GM19468 (cell line): ENCODE data around the gene RALBP1.

ENCODE experiments used
- ATAC-seq: cut with Tn5 transposase; IDR thresholded peaks from one replicate; pipeline ENCODE4 v1.9.1; 2021; ENCODE audit warnings: mild to moderate bottlenecking, moderate library complexity, moderate number of reproducible peaks; ENCODE audit not compliant: unreplicated experiment; ENCODE audit errors: extremely low read depth

The RALBP1 gene

DNA sequence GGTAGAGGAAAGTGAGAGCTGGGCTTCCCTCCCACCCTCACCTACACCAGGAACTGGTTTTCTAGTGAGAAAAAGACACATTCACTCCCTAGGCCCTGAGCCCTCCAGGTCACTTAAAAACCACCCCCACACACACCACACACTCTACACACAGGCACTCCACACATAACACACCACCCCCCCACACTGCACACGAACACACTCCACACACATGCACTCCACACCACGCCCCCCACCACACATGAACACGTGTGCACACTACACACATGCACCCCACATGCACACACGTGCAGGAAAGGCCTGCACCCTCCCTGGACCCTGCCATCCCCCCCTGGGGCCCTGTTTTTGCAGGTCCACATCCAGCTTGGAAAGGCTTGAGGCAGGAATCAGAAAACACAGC is 67.6 kb downstream of the RALBP1 start:
- ATAC-seq = no peak

DNA sequence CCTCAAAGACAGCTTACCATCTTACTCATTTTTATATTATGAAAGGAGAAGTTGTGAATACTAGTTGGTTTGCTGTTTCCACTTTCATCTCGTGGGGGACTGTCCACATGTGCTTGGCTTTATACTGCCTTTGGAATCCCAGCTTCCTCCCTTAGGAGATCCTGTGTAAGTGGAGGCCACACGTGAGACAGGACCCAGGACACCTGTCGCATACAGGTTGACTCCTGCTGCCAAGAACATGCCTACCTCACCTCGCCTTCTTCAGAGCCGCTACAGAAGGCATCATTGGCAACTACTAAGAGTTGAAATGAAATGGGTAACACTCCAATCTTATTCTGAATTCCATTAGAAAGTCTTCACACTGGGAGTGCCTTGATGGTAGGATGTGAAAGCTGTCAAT is 69.7 kb downstream of the RALBP1 start:
- no peak for ATAC-seq

DNA sequence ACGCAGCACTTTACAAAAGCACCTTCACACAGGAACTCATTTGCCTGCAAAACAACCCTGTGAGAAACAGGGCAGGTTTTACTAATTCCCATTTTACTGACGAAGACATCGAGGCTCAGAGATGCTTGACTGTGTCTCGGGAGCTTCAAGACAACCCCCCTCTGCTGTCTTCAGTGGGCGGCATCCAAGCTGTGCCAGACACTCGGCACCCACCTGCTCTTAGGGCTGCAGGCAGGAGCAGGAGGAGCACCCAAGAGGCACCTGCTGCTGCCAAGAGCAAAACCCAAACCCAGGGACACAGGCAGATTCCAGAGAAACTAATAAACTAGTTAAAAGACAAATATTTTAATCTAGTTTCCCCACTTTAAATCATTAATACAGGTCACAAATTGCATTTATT is 71.2 kb downstream of the RALBP1 start:
- ATAC-seq = no peak

DNA sequence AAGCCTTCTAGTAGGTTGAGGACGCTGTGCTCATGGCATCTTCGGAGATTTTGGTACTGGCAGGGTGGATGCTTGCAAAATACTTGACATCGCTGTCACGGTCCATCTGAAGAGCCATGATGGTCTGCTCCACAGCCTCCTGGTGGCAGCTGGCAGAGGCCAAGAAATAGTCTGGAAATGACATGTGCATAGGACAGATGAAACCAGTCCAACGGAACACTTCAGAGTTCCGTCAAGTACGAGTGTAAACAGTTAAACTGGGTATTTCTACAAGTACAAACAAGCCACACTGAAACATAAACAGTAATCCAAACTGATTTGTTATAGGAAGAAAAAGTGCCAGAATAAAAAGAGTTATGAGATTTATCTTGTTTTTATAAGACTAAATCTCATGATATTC is 72.5 kb downstream of the RALBP1 start:
- no peak for ATAC-seq

DNA sequence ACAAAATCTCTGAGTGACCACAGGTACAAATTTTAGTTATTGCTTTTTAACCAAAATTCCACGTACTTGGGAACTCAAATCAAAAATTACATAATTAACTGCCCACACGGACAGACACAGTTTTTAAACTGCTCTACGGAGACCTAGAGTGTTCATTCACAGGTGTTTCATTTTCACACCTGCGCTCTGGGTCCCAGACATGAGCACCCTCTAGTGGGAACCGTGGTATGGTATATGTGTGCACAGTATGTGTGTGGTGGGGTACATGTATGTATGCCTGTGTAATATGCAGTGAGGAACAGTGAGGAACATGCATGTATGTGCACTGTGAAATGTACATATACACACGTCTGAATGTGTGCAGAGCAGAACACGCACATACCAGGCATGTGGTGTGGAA is 74.1 kb downstream of the RALBP1 start:
- no peak for ATAC-seq

DNA sequence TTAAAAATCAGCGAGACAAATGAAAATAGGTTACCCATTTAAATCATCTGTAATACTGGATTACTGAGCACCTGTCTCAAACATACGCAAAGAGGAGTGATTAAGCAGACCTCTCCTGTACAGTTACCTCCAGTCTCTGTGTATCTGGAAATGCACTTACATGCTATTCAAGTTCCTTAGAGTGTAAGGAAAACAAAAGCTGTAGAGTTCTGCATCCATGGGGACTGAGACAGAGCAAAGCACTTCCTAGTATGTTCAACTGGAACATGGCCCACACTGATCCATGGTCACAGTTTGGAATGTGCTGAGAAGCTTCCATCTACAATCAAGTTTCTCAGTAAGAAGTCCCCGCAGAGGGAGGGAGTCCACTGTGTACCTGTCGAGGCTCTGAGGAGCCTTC is 75.1 kb downstream of the RALBP1 start:
- no peak for ATAC-seq

DNA sequence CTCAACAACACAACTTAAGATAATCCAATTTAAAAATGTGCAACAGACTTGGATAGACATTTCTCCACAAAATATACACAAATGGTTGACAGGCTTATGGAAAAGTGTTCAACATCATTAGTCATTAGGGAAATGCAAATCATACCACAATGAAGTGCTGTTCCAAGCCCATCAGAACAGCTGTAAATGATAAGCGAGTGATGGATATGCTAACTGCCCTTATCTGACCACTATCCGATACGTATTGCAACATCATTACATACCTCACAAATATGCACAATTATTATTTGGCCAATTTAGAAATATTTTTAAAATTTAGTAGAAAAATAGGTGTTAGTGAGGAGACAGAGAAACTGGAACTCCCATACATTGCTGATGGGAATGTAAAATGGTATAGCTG is 76.9 kb downstream of the RALBP1 start:
- no peak for ATAC-seq

DNA sequence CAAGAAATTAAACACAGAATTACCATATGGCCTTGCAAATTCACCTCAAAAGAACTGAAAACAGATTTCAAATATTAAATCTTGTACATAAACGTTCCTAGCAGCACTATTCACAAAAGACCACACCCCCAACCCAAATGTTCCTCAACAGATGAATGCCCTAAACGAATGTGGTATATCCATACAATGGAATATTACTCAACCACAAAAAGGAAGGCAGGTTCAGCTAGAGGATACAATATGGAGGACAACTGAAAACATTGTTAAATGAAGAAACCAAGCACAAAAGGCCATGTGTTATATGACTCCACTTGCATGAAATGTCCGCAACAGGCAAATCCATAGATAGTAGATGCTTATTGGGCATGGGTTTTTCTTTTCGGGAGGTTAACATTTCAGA is 77.3 kb downstream of the RALBP1 start:
- no peak for ATAC-seq

DNA sequence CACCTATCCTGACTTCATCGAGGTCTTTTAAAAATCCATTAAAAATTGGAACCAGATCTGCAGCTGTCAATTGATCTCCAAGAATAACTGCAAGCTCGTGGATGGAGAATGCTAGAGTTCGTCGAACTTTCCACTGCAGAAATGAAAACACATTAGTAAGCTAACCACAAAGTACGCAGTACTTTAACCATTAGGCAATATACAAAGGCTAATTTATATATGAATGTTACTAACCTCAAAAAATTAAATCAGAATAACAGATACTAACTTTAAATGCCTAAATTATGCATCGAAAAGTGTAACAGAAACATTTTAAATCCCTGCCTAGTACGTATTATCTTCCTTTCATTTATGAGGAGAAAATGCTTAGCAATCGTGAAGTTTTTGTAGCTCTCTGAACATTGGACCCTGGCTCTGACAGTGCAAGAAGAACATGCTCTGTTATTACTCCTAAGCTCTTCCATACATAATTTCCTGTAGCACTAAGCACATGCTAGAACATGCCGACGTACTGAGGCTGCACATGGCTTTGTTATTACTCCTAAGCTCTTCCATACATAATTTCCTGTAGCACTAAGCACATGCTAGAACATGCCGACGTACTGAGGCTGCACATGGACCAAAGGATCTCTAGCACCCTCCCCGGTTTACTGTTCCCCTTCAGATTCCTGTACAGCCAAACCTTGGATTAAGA is 82.1 kb downstream of the RALBP1 start:
- ATAC-seq = no peak

DNA sequence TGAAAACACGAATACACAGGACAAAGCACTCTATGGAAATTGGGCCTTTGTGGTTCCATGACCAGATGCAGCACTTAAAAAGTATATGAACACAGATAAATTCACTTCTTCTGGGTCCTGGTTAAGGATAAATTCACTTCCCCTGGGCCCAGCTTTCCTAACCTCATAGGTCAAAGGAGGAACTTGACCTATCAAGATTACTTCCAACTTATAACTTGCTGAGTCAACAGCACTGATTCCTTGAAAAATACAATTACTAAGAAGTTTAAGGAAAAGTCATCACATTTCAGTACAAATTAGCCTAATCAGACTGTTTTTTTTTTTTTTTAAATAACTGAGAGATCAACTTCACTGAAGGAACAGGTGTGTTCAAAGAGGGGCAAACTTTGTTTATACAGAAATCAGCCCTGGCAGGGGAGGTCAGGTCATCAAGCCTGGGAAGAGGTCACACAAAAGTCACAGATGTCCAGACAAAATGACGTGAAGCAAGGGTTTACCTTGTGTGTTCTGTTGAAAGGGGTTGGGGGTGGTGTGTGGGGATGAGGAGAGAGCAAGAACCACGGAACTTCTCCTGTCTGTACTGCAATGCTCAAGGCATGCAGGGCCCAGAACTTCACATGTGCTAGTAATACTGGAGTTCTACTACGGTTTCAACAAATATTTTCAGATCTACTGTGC is 83.2 kb downstream of the RALBP1 start:
- ATAC-seq = no peak

DNA sequence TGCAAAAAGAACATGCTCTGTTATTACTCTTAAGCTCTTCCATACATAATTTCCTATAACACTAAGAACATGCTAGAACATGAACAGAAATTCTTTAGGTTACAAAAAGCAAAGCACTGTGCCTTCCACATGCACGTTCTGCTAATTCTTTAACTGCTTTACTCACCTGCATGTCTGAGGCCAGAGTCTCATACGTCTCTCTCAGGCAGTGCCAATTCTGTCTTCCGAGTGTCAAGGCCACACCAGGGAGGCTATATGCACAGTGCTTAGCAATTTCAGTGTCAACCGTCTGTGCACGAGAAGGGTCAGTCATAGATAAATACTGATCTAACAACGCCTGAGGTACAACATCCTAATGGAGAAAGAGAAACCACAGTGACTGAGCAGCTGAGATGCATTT is 83.9 kb downstream of the RALBP1 start:
- ATAC-seq = no peak

DNA sequence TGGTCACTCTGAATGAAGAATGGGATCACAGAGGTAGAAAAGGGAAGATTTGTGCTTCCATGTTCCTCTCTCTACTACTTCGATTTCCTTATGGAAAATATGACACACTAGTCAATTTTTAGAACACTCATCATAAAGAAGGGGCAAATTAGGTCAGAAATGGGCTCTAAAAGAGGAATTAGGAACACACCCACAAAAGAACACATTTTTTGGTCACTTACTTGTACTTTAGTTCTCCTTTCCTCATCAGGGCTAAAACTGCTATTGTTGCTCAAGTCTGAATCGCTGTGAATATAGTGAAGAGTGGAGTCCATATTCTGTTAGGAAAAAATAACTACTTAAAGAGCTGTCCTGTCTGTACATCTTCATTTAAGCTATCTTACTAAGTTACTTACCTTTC is 86.4 kb downstream of the RALBP1 start:
- ATAC-seq = no peak

DNA sequence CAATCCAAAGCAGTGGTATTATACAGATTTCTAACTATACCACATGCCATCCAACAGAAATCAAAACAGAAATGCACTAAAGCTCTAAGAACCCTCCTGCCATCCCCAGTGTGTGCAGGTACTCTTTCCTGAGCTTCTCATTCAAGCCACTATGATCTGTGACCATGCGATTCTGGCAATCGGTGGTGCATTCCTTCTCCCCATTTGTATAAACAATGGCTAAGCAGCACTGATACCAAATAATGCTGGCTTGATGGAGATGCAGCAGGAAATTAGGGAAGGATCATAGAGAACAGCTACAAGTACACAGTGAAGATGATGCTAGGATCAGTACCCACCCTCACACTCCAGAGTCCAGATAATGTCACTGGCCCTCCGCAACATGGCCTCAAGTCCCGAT is 87.3 kb downstream of the RALBP1 start:
- no peak for ATAC-seq

DNA sequence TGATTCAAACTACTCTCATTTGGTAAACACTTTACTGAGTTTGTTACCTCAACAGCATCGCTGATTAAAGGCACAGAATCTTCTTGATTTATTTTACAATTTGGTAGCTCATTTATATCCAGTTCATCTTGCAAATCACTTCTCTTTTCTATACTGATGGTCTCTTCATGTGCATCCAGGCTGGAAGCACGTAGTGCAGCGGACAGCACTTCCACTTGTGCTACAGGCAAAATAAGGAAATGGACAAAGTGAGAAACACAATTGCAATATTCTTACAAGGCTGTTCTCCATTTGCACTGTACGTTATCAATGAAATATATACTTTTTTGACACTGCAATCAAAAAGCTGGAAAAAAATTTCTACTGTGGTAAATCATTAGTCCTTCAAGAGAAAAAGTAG is 88.0 kb downstream of the RALBP1 start:
- ATAC-seq = no peak

DNA sequence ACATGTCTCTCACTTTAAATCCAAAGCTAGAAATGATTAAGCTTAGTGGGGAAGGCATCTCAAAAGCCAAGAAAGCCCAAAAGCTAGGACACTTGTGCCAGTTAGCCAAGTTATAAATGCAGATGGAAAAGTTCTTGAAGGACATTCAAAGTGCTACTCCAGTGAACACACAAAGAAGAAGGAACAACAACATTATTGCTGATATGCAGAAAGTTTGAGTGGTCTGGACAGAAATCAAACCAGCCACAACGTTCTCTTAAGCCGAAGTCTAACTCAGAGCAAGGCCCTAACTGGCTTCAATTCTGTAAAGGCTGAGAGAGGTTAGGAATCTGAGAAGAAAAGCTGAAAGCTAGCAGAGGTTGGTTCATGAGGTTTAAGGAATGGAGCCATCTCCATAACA is 90.1 kb downstream of the RALBP1 start:
- no peak for ATAC-seq

DNA sequence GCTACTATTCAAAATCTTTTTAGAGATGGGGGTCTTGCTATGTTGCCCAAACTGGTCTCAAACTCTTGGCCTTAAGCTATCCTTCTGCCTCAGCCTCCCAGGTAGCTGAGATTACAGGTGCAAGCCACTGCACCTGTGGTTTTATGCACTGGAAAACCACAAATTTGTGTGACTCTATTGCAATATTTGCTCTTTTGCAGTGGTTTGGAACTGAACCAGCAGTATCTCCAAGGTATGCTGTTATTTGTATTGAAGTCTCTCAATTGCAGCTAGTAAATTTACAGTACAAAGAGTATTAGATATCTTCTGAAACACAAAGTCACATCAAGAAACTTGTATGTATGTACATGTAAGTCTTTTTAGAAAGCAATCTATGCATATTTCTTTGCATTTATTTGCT is 92.9 kb downstream of the RALBP1 start:
- no peak for ATAC-seq

DNA sequence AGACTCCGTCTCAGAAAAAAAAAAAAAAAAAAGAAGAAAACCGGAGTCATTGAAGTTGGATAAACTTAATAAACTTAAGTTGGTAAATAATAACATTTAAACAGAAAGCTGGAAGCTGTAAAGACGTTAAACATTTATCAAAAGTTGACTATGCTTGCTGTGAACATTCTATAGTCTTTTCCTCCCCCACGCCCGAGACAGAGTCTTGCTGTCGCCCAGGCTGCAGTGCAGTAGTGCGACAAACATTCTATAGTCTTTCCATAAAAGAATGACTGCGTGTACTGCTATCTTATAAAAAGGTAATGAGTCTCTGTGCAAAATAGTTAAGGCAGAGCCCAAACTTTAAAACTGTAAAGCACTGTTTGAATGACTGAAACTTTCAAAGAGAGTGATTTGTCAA is 93.9 kb downstream of the RALBP1 start:
- ATAC-seq = no peak

DNA sequence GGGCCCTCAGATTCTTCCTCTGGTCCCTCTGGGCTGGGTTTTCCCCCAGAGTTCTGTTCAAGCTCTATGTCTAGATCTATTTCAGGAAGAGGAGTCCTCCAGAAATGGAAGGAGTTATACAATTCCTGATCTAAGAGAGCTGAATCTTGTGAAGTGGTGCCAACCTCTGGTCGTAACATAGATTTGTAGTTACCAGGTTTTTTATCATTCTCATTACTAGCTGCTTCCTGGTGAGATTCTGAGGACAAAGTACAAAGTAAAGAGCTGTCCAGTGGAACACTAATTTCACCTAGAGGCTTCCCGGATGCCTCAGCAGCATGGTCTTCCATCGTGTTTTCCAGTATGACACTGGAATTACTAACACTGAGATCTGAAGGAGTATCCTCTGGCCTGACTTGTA is 94.9 kb downstream of the RALBP1 start:
- ATAC-seq = no peak

DNA sequence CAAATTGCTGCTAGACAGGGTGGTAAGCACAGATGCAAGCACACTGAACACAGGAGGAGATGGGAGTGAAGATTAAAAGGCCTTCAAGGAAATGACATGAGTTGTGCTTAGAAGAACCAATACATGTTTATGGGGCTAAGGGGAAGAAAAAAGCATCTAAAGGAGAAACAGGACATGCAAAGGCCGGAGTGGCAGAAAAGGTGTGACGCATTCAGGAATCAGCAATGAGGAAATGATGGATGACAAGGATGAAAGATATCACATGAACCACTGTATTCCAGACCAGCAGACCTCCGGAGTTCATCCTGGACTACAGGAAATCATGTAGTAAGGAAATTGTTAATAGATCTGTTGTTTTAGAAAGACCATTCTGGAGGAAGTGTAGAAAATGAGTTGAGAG is 96.2 kb downstream of the RALBP1 start:
- no peak for ATAC-seq

DNA sequence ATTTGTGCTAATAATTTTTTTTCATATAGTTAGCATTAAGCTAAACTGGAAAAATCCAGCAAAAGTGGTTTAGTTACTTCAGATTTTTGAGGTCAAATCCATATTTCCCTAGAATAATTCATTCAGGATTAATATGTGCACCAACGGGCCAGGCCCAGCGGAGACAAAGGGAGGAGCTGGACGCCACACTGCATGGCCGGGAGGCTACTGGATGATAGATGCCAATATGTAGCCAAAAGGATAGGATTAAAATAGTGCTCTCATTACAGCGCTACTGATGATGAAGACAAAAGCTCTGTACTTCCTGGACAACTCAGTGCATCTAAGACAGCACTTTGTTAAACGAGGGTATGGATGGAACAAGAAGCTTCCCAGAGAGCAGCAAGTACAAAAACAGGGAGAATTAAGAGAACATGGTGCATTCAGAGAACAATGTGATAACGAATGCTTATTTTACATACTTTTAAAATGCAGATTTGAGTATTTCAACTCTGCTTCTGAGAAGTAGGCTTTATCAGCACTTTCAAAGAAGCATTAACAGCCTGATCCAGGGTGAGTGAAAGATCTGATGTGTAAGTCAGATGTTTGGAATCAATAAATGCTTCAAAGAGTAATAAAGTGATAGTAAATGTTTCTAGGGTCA is 99.3 kb downstream of the RALBP1 start:
- no peak for ATAC-seq

DNA sequence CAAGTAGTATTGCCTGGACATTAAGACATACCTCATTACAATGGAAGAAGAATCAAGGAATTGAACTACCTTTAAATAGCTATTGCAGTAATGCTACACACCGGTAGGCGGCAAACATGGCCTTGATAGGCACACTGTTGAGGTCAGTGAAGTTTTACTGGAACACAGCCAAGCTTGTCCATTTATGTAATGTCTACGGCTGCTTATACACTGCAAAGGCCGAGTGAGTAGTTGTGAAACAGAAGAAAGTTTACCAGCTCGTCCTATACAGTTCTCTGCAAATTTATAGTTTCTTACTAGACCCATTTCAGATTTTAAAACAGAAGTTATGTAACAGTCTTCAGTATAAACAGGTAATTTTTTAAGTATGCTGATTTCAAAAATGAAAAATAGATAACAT is 100.2 kb downstream of the RALBP1 start:
- no peak for ATAC-seq

DNA sequence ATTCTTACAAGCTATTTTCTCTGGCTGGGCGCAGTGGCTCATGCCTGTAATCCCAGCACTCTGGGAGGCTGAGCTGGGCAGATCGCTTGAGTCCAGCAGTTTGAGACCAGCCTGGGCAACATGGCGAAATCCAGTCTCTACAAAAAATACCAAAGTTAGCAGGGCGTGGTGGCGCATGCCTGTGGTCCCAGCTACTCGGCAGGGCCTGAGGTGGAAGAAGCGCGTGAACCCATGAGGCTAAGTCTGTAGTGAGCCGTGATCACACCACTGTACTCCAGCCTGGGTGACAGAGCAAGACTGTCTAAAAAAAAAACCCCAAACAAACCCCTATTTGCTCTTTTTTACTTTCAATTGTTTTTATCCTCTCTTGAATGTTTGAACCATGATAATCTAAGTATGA is 102.0 kb downstream of the RALBP1 start:
- ATAC-seq = no peak
